K562 (cell line): ENCODE measurements around the gene B4GALT4.

ENCODE experiments used
- ATF6 ChIP-seq: sonication (generic); formaldehyde crosslinking; IDR thresholded peaks from 2 replicates; pipeline ENCODE4 v1.4.0; 2020; ENCODE audit warnings: mild to moderate bottlenecking, missing genetic modification reagents
- BRF1 ChIP-seq: IDR thresholded peaks from 3 replicates; pipeline ENCODE4 v1.6.1; 2011; ENCODE audit warnings: borderline replicate concordance, mild to moderate bottlenecking; ENCODE audit not compliant: insufficient read length; ENCODE audit errors: extremely low read depth
- CREB1 ChIP-seq, 2 experiments: sonication (generic) in 1 of 2; formaldehyde crosslinking in 1 of 2; IDR thresholded peaks; 2 replicates each; pipeline versions ENCODE4 v1.6.1 to v1.8.0; 2012 to 2022; ENCODE audit warnings: inconsistent platforms in 1 of 2, mild to moderate bottlenecking in 1 of 2, missing genetic modification reagents in 1 of 2, moderate library complexity in 1 of 2
- ELF1 ChIP-seq: fragments of 200-800 bp; sonication (Bioruptor generic); IDR thresholded peaks from 2 replicates; pipeline ENCODE4 v1.6.1; 2016; ENCODE audit warnings: missing genetic modification characterization, missing compliant biosample characterization
- EZH2 ChIP-seq: IDR thresholded peaks from 2 replicates; pipeline ENCODE4 v1.6.1; 2012; ENCODE audit warnings: low read depth, mild to moderate bottlenecking, inconsistent platforms, low read length, borderline replicate concordance
- GABPA ChIP-seq: fragments of 200-800 bp; sonication (Bioruptor generic); conservative IDR thresholded peaks from 2 replicates; pipeline ENCODE4 v1.6.1; 2016; ENCODE audit warnings: low read depth, missing genetic modification characterization, missing compliant biosample characterization
- MLLT1 ChIP-seq, 2 experiments: fragments of 450-650 bp; IDR thresholded peaks; 2 replicates each; pipeline ENCODE4 v1.6.1; 2016
- RAD21 ChIP-seq, 2 experiments: fragments of 250-450 bp in 1 of 2; fragments of 450-650 bp in 1 of 2; sonication (Bioruptor Pico) in 1 of 2; formaldehyde crosslinking in 1 of 2; IDR thresholded peaks in 1 of 2; conservative IDR thresholded peaks in 1 of 2; 2 replicates each; pipeline versions ENCODE4 v1.4.0 to v1.8.0; 2020 to 2022; ENCODE audit warnings: mild to moderate bottlenecking in 2 of 2, moderate library complexity in 1 of 2
- SP2 ChIP-seq: IDR thresholded peaks from 2 replicates; pipeline ENCODE4 v1.6.1; 2011; ENCODE audit warnings: mild to moderate bottlenecking, low read depth, low read length, moderate library complexity; ENCODE audit not compliant: poor library complexity, severe bottlenecking; ENCODE audit errors: extremely low read depth
- TAF1 ChIP-seq: IDR thresholded peaks from 2 replicates; pipeline ENCODE4 v1.6.1; 2011; ENCODE audit warnings: mild to moderate bottlenecking, low read length, moderate library complexity; ENCODE audit not compliant: insufficient read depth, control insufficient read depth, severe bottlenecking; ENCODE audit errors: extremely low read depth
- ZFP1 ChIP-seq: fragments of 450-650 bp; formaldehyde crosslinking; IDR thresholded peaks from 2 replicates; pipeline ENCODE4 v1.4.0; 2020; ENCODE audit warnings: mild to moderate bottlenecking, mixed read lengths

GRCh38 chr3:119258915-119259314, 18.2 kb upstream of the B4GALT4 start:
- TF ChIP-seq EZH2 (no peak), RAD21 (CRISPR knock-in tag; conservative IDR thresholded peaks at IDR 0.05 in 1 of 2, IDR thresholded peaks at IDR 0.05 in 1 of 2) (no peak), TAF1 (no peak), BRF1 (no peak), ZFP1 (CRISPR knock-in tag) (no peak), GABPA (no peak), SP2 (no peak), ELF1 (tag) (no peak), CREB1 (IDR thresholded peaks at IDR 0.05) (no peak), CREB1 (CRISPR knock-in tag; IDR thresholded peaks at IDR 0.05) (no peak), ATF6 (CRISPR knock-in tag) (no peak), MLLT1 (IDR thresholded peaks at IDR 0.05) (no peak)
